Neural cell (in vitro differentiated cells): ENCODE data around the gene GCN1. TPM values are rescaled to one million over a fixed set of nuclear protein-coding genes. Genes with fewer than 3 reads are reported as not detected.

Source experiments
- H2AFZ ChIP-seq: fragments of 200-600, 300-800 bp; sonication (generic), shearing (Covaris generic); 2 replicates; pipeline ENCODE4 v1.6.0; 2014; ENCODE audit warnings: low read depth, mild to moderate bottlenecking, antibody characterized with exemption, low read length, moderate library complexity
- H3F3A ChIP-seq: fragments of 200-600 bp; shearing (Covaris generic); 2 replicates; pipeline ENCODE4 v1.6.1; 2016; ENCODE audit warnings: mild to moderate bottlenecking, moderate library complexity, mixed read lengths, antibody characterized with exemption, low read length; ENCODE audit not compliant: insufficient read depth, poor library complexity, severe bottlenecking
- H3K27ac ChIP-seq: fragments of 200-600, 300-800 bp; sonication (generic), shearing (Covaris generic); 2 replicates; pipeline ENCODE4 v1.5.1; 2014; ENCODE audit warnings: mild to moderate bottlenecking, low read length, moderate library complexity
- H3K27me3 ChIP-seq: fragments of 300-800, 200-600 bp; sonication (generic), shearing (Covaris generic); 2 replicates; pipeline ENCODE4 v1.6.0; 2014; ENCODE audit warnings: mild to moderate bottlenecking, low read depth, low read length, moderate library complexity; ENCODE audit not compliant: insufficient read depth
- H3K36me3 ChIP-seq: fragments of 300-800, 200-600 bp; sonication (generic), shearing (Covaris generic); 2 replicates; pipeline ENCODE4 v1.5.1; 2014; ENCODE audit warnings: mild to moderate bottlenecking, antibody characterized with exemption, low read length, moderate library complexity; ENCODE audit not compliant: insufficient read depth
- H3K4me2 ChIP-seq: fragments of 300-800, 200-600 bp; sonication (generic), shearing (Covaris generic); 2 replicates; pipeline ENCODE4 v1.6.0; 2014; ENCODE audit warnings: mild to moderate bottlenecking, low read length
- H3K4me3 ChIP-seq: fragments of 300-800, 200-600 bp; sonication (generic), shearing (Covaris generic); 2 replicates; pipeline ENCODE4 v1.5.1; 2014; ENCODE audit warnings: mild to moderate bottlenecking, low read length, moderate library complexity
- H3K79me2 ChIP-seq: fragments of 200-600 bp; shearing (Covaris generic); replicated peaks from 2 replicates; pipeline ENCODE4 v1.6.0; 2014; ENCODE audit warnings: mild to moderate bottlenecking, low read length, moderate library complexity; ENCODE audit not compliant: insufficient read depth
- H3K9ac ChIP-seq: fragments of 300-800, 200-600 bp; sonication (generic), shearing (Covaris generic); 2 replicates; pipeline ENCODE4 v1.6.1; 2016; ENCODE audit warnings: mild to moderate bottlenecking, low read length, mixed read lengths
- H3K9me2 ChIP-seq: fragments of 200-600 bp; shearing (Covaris generic); 2 replicates; pipeline ENCODE4 v1.6.1; 2016; ENCODE audit warnings: mild to moderate bottlenecking, low read length, mixed read lengths; ENCODE audit not compliant: insufficient read depth
- H3K9me3 ChIP-seq: fragments of 200-600, 300-800 bp; sonication (generic), shearing (Covaris generic); 2 replicates; pipeline ENCODE4 v1.6.1; 2016; ENCODE audit warnings: mild to moderate bottlenecking, mixed run types, low read length, moderate library complexity, mixed read lengths
- H4K20me1 ChIP-seq: fragments of 200-600 bp; shearing (Covaris generic); 2 replicates; pipeline ENCODE4 v1.6.1; 2016; ENCODE audit warnings: mild to moderate bottlenecking, mixed run types; ENCODE audit not compliant: insufficient read depth
- EP300 ChIP-seq: fragments of 450-650 bp; conservative IDR thresholded peaks from 2 replicates; pipeline ENCODE4 v1.6.1; 2014; ENCODE audit warnings: antibody characterized with exemption, mild to moderate bottlenecking, moderate library complexity; ENCODE audit not compliant: poor library complexity, severe bottlenecking
- EZH2 ChIP-seq: fragments of 200-600, 300-800 bp; shearing (Covaris generic), sonication (generic); IDR thresholded peaks from 2 replicates; pipeline ENCODE4 v1.6.1; 2014; ENCODE audit warnings: antibody characterized with exemption, low read length, borderline replicate concordance, mild to moderate bottlenecking; ENCODE audit not compliant: insufficient read depth, poor library complexity, severe bottlenecking
- MXI1 ChIP-seq: fragments of 450-650 bp; conservative IDR thresholded peaks from 2 replicates; pipeline ENCODE4 v1.6.1; 2014; ENCODE audit warnings: antibody characterized with exemption, mild to moderate bottlenecking; ENCODE audit not compliant: poor library complexity, severe bottlenecking
- POLR2AphosphoS5 ChIP-seq: IDR thresholded peaks from 2 replicates; pipeline ENCODE4 v1.6.1; 2012
- RAD21 ChIP-seq: fragments of 450-650 bp; conservative IDR thresholded peaks from 2 replicates; pipeline ENCODE4 v1.6.1; 2014; ENCODE audit warnings: antibody characterized with exemption, mild to moderate bottlenecking, moderate library complexity
- SMC3 ChIP-seq: fragments of 450-650 bp; conservative IDR thresholded peaks from 2 replicates; pipeline ENCODE4 v1.6.1; 2014; ENCODE audit warnings: antibody characterized with exemption, mild to moderate bottlenecking, moderate library complexity; ENCODE audit not compliant: poor library complexity
- TAF1 ChIP-seq: IDR thresholded peaks from 2 replicates; pipeline ENCODE4 v1.6.1; 2012; ENCODE audit warnings: low read depth
- polyA plus RNA-seq: library from polyadenylated mRNA; depleted of rRNA; stranded (reverse); fragments of >200 nt; gene quantifications from 2 replicates; pipeline ENCODE4 v1.2.3, GENCODE V29; 2014
- TF ChIP-seq, protein P1 (sequence below): fragments of 450-650 bp; IDR thresholded peaks from 2 replicates; pipeline ENCODE4 v1.5.1; 2014; ENCODE audit warnings: antibody characterized with exemption, mild to moderate bottlenecking, moderate library complexity; ENCODE audit not compliant: poor library complexity, severe bottlenecking
- TF ChIP-seq, protein P2 (sequence below): IDR thresholded peaks from 2 replicates; pipeline ENCODE4 v1.6.1; 2012; ENCODE audit warnings: borderline replicate concordance

The GCN1 gene
- polyA plus RNA-seq, 1 donor from 2014 or later: 21.5 TPM

DNA sequence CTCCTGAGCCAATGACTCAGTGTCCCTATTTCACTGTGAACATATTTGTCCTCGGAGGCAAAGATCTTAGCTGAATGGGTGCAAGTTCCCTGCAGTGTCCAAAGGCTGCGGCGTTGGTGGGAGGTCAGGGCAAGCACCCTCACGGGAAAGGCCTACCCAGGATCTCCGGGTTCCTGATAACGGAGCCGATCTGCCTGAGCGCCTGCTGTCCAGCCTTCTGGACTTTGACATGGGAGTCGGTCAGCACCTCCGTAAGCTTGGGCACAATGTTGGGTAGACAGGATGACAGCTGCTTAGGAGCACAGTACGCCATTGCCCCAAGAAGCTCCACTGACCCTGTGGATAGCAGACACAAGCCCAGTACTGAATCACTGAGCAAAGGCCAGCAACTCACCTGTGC, 46.5 kb downstream of the GCN1 start:
- no peaks in the 10 kb centered on the region for H3K9me3 ChIP-seq
- H3K4me2 ChIP-seq: no peak overlapping the region
- H3K9me2 ChIP-seq: no peaks in the 10 kb centered on the region
- no peaks in the 10 kb centered on the region for H3K79me2 ChIP-seq
- no peak overlapping the region for H3K4me3 ChIP-seq
- H3K27me3 ChIP-seq: no peaks in the 10 kb centered on the region
- H4K20me1 ChIP-seq: no peaks in the 10 kb centered on the region
- TF ChIP-seq MXI1 (no peak), TAF1 (no peak), RAD21 (no peak), EP300 (no peak), SMC3 (no peak), EZH2 (no peak), POLR2AphosphoS5 (no peak)
- TF ChIP-seq, protein P1, sequence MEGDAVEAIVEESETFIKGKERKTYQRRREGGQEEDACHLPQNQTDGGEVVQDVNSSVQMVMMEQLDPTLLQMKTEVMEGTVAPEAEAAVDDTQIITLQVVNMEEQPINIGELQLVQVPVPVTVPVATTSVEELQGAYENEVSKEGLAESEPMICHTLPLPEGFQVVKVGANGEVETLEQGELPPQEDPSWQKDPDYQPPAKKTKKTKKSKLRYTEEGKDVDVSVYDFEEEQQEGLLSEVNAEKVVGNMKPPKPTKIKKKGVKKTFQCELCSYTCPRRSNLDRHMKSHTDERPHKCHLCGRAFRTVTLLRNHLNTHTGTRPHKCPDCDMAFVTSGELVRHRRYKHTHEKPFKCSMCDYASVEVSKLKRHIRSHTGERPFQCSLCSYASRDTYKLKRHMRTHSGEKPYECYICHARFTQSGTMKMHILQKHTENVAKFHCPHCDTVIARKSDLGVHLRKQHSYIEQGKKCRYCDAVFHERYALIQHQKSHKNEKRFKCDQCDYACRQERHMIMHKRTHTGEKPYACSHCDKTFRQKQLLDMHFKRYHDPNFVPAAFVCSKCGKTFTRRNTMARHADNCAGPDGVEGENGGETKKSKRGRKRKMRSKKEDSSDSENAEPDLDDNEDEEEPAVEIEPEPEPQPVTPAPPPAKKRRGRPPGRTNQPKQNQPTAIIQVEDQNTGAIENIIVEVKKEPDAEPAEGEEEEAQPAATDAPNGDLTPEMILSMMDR: no peak
- TF ChIP-seq, protein P2, sequence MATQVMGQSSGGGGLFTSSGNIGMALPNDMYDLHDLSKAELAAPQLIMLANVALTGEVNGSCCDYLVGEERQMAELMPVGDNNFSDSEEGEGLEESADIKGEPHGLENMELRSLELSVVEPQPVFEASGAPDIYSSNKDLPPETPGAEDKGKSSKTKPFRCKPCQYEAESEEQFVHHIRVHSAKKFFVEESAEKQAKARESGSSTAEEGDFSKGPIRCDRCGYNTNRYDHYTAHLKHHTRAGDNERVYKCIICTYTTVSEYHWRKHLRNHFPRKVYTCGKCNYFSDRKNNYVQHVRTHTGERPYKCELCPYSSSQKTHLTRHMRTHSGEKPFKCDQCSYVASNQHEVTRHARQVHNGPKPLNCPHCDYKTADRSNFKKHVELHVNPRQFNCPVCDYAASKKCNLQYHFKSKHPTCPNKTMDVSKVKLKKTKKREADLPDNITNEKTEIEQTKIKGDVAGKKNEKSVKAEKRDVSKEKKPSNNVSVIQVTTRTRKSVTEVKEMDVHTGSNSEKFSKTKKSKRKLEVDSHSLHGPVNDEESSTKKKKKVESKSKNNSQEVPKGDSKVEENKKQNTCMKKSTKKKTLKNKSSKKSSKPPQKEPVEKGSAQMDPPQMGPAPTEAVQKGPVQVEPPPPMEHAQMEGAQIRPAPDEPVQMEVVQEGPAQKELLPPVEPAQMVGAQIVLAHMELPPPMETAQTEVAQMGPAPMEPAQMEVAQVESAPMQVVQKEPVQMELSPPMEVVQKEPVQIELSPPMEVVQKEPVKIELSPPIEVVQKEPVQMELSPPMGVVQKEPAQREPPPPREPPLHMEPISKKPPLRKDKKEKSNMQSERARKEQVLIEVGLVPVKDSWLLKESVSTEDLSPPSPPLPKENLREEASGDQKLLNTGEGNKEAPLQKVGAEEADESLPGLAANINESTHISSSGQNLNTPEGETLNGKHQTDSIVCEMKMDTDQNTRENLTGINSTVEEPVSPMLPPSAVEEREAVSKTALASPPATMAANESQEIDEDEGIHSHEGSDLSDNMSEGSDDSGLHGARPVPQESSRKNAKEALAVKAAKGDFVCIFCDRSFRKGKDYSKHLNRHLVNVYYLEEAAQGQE: no peak
- no peak overlapping the region for H2AFZ ChIP-seq
- no peaks in the 10 kb centered on the region for H3F3A ChIP-seq
- peaks cover 9% of the 10 kb centered on the region for H3K36me3 ChIP-seq
- no peak overlapping the region for H3K9ac ChIP-seq
- no peak overlapping the region for H3K27ac ChIP-seq

DNA sequence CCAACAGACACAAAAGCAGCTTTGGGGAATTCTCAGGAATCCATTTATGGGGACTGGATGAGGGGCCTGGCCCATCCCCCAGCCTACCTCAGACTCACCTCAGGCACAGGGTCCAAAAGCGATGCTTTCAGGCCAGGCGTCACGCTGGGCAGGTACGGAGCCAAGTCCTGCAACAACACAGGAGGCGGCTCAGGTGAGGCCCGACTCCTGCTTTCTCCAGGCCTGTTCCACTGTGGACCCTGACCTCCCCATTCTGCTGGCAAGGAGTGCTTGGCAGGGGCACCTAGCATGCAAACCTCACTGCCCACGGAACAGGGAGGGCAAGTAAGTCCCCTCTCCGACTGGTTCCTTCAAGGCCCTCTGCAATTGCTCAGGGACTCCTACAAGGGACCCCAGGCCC, 49.4 kb downstream of the GCN1 start:
- Histone ChIP-seq H3K4me2 (no peak overlapping the region), H3K4me3 (no peak overlapping the region), H3K36me3 (peaks cover 9% of the 10 kb centered on the region), H3K9ac (no peak overlapping the region), H3K27ac (no peak overlapping the region), H3F3A (no peaks in the 10 kb centered on the region), H4K20me1 (no peaks in the 10 kb centered on the region), H3K27me3 (no peaks in the 10 kb centered on the region), H3K79me2 (no peaks in the 10 kb centered on the region), H3K9me3 (no peaks in the 10 kb centered on the region), H3K9me2 (no peaks in the 10 kb centered on the region), H2AFZ (no peak overlapping the region)
- TF ChIP-seq, protein P1: no peak
- TF ChIP-seq SMC3: no peak
- TF ChIP-seq, protein P2: no peak
- no peak for TF ChIP-seq RAD21
- no peak for TF ChIP-seq POLR2AphosphoS5
- TF ChIP-seq TAF1: no peak
- no peak for TF ChIP-seq EZH2
- TF ChIP-seq MXI1: no peak
- no peak for TF ChIP-seq EP300
